ENCODE data around the gene COL23A1.

- TF ChIP-seq CTCF (IDR thresholded peaks at IDR 0.05) (no peak), POLR2A (IDR thresholded peaks at IDR 0.05; ENCODE audit: low read depth) (no peak), POLR2AphosphoS5 (IDR thresholded peaks at IDR 0.05) (no peak)
Observed at GRCh38 chr5:178324481-178325310, 265.5 kb downstream of the COL23A1 start.
